Hematopoietic multipotent progenitor cell treated with erythropoietin and hydrocortisone succinate and interleukin-3 and kit ligand, for 15 days (in vitro differentiated cells): ENCODE data around the gene ODAD3.
"Not testable (repeated sequence)": the region's sequence is repeated elsewhere in the genome, so short reads cannot be mapped to it uniquely, and the experiment has no call there.

Experiments used
- DNase-seq: peaks from one replicate; pipeline ENCODE4 v3.0.0-alpha.2; 2015; ENCODE audit warnings: low spot score

The ODAD3 gene

DNA sequence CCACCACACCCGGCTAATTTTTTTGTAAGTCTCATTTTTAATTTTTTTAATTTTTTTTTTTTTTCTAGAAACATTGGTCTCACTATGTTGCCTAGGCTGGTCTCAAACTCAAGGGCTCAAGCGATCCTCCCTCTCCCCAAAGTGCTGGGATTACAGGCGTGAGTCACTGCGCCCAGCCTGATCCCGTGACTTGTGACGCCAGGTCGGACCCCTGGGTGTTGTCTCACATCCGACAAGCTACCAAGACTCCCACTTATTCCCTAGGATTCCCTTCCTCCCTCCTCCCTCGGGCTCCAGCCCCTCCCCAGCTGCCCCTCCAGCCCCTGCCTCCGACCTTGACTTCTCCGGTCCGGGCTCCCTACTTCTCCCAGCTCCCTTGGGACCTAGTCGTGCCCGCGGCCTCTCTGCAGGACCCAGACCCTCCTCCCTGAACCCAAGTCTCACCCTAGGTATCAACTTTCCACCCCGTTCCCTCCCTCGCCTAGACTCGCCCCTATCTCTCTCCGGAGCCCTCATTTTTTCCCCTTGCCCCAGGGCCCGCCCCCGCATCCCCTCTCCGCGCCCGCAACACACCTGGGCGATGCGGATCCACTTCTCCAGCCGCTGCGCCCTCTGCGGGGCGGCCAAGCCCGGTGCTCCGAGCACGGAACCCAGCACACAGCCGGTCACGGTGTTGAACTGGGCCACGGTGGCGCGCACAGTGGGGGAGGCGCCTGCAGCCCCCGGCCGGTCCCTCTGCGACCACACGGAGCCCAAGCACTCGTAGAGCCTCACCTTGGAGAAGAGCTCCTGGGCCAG lies 28.9 kb downstream of the ODAD3 start:
- peak; percentile 41 for DNase-seq

DNA sequence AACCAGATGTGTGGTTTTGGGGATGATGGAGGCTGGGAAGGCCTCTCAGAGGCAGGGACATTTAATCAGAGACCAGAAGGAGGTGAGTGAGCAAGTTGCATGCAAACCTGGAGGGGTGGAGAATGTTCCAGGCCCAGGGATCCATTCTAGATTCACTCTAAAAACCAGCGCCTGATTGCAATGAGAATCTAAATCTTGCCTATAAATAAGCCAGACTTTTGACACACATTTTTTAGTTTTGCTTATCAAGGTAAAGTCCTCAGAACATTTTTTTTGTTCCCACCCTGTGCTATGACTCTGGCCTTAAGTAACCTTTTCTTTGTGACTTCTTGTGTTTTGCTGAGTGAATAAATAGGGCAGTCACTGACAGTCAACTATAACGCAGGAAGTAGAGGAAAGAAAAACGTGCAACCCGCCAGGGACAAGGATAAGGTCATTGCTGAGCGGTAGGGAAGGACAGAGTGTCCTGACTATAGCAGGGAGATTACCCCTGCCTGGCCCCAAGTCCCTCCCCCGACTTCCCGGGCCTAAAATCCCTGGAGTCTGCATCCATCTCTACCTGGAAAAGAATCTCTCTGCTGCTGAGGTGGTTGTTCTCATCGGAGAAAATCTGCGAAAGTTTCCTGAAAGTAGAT lies 30.2 kb downstream of the ODAD3 start:
- no peak for DNase-seq

DNA sequence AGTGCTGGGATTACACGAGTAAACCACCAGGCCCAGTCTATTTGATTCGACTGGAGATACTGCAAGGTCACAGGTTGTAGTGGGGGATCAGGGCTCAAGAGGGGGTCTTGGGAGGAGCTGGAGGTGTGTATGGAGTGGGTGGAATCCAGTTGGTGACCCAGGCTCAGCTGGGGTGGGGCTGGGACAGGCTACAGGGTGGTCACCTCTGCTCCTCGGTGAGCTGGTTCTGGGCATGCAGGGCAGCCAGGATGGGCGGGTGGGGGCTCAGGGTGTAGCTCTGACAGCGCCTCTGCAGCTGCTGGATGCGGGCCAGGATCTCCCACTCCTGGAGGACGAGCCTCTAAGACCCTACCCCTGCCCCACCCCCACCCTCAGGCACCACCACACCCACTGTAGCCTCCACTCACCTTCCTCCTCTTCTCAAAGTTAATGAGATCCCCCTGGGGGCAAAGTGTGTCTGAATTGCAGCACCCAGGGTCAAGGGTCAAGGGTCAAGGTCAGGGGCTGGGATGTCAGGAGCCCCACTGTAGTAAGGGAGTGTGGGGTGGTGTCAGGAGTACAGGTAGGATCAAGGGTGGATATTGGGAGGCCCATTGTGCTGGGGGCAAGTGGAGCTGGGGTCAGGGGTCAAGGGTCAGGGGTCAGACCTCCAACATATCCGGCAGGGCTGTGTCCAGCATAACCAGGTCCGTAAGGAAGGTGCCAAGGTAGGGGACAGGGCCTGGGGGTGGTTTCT lies 32.9 kb downstream of the ODAD3 start:
- DNase-seq = no peak

DNA sequence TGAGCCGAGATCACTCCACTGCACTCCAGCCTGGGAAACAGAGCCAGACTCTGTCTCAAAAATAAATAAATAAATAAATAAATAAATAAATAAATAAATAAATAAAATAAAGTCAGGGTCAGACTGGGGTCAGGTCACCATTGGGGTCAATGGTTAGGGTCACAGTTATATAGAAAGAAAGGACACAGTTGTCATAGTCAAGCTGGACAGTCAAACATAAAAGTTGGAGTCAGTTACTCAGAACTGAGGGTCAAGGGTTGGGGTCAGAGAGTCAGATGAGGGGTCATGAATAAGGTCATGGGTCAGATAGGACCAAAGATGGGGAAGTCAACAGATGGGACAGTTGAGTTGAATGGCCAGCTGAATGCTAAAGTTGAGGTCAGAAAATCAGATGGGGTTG lies 34.1 kb downstream of the ODAD3 start:
- no peak for DNase-seq

DNA sequence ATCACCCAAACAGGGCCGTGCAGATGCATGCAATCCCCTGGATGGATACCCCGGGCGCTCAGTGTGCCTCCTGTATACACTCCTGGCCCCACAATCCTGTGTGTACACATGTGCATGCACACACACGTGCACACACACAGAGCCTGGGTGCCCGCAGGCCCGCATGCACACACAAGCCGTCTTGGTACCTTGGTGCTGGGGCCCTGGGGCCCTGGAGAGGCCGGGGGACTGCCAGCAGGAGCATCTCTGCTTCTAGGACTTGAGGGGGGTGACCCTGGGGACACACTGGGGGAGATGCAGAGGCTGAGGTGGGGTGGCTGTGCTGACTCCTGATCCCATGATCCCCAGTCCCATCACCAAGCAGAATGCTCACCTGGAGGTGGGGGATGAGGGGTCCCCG lies 35.3 kb downstream of the ODAD3 start:
- no peak for DNase-seq

DNA sequence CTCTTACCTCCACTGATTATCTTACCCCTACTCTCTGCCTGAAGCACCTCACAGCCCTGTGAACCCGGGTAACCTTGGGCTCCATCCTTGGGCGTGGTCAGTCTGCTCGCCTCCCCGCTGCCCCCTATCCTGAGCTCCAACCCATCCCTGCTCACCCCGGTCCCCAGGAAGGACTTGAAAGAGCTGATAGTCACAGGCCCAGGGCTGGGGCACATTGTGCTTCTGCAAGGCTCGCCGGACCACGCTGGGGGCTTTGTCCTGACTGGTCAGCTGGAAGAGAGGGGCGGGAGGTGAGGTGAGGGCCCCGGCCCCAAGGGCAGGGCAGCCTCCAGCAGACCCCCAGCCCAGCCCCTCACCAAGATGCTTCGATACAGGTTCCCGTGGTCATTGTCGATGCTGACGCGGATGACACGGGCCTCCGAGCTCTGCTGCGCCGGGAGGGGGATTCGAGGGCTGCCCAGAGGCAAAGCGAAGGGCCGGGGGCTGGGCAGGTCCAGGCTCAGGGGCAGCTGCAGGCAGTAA lies 37.8 kb downstream of the ODAD3 start:
- no peak for DNase-seq

DNA sequence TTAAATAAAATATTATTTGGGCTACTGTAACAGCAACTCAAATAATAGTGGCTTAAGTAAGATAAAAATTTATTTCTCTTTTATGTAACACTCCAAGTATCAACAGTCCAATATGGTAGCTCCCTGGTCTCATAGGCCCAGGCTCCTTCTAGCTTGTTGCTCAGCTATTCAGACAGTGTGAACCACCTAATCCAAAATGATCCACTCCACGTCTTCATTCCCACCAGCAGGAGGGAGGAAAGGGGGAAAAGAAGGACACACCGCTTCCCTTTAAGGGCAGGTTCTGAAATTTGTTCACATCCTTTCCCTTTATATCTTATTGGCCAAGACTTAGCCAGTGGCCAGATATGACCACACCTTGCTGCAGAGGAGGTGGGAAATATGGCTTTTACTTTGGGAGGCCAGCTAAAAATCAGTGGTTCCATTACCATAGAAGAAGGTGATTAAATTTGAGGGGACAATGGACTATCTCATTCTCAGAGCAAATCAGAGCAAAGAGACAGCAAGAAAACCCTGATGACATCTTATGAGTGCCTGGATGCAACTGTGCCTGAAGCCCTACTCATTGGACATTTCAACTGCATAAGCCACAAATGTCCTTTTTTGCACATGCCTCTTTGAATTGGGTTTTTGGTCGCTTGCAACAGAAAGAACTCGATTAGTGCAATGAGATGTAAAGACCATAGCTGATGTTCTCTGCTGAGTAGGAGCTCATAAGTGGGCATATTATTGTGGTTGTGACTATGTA lies 43.8 kb downstream of the ODAD3 start:
- no peak for DNase-seq

DNA sequence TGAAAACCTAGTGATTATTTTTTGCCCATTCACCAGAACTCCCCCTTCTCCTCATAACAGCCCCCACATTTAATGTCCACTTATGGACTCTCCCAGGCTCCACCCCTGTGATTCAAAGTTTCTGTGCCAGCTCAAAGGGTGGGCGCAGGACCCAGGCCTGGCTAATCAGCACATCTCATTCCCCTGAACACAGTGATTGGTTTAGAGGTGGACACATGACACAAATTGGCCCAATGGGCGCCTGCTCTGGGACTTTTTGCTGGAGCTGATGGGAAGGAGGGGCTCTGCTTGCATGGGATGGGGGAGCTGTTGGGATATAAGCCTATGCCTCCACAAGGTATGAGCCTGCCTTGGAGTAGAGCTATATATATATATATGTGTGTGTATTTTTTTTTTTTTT lies 44.6 kb downstream of the ODAD3 start:
- no peak for DNase-seq

DNA sequence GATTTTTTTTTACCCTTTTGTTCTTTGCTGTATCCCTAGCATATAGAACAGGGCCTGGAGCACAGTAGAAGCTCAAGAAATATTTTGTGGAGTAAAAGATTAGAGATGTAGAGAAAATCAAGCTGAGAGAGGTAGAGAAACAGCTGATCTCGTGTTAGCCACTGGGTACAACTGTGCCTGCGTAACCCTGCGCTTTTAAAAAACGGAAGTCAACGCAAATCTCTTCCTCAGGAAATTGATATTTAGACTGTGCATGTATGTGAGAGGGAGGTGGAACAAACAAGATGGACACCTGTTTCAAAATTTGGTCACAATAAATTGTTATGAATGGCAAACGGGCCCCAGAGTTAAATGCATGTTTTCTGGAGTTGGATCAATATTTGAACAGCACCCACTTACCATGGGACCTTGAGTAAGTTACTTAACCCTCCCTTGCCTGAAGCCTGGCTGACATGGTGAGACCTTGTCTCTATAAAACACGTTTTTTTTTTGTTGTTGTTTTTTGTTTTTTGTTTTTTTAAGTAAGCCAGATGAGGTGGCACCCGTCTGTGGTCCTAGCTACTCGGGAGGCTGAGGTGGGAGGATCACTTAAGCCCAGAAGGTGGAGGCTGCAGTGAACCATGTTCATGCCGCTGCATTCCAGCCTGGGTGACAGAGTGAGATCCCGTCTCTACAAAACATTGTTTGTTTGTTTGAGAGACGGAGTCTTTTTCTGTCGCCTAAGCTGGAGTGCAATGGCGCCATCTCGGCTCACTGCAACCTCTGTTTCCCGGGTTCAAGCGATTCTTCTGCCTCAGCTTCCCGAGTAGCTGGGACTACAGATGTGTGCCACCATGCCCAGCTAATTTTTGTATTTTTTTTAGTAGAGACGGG lies 47.5 kb downstream of the ODAD3 start:
- DNase-seq = no peak

DNA sequence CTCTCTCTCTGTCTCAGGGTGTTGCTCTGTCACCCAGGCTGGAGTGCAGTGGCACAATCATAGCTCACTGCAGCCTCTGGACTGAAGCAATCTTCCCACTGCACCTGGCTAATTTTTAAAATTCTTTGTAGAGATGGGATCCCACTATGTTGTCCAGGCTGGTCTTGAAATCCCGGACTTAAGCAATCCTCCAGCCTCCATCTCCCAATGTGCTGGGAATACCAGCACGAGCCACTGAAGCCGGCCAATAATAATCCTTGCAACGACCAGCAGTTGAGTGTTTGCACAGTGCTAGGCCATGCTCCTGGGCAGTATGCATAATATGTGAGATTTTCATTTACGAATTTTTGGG lies 50.2 kb downstream of the ODAD3 start:
- no peak for DNase-seq

DNA sequence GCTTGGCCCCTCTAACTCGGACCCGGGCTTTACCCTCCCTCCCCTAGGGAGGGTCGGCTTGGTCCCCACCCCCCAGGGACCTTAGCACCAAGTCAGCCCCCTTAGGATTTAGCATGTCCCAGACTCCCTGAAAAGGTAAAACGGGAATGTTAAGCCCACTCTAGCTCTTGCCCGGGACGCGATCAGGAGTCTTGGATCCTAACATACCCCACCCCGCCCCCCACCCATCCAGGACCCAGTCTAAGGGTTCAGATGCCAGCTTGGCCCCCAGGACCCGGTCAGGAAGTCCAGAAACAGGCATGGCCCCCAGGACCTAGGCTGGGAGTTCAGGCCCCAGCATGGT lies 51.2 kb downstream of the ODAD3 start:
- no peak for DNase-seq

DNA sequence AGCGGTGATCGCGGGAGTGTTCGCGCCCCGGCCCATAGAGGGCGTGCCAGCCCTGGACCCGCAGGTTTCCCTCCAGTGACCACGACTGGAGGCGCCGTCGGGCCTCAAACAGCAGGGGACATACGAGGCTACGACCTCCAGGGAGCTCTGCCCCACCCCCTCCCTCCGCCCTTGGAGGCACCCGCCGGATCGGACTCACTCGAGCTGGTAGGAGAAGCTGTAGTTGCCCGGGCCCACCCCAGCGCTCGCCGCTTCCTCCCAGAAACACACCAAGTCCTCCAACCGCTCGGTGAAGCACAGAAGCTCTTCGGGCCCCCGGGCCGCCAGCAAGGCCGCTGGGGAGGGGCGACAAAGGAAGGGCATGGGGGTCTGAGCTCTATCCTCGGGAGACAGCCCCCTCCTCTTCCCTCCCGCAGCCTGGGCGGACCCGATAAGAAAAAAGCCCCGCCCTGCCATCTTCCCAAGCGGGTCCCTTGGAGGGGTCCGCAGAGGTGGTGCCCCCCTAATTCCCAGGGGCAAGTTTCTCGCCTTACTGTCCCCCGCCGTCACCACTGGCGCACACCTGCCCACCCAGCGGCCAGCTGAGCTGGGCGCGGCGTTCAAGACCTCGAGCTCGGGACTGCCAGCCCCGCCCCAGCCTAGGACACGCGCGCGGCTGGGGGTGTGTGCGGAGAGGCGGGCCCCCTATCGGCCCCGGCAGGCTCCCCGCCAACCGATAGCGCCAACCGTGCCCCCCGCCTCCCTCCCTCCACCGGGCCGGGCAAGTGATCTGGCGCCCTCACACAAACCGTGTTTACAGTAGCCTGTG lies 51.8 kb downstream of the ODAD3 start:
- DNase-seq = peak; percentile 90

DNA sequence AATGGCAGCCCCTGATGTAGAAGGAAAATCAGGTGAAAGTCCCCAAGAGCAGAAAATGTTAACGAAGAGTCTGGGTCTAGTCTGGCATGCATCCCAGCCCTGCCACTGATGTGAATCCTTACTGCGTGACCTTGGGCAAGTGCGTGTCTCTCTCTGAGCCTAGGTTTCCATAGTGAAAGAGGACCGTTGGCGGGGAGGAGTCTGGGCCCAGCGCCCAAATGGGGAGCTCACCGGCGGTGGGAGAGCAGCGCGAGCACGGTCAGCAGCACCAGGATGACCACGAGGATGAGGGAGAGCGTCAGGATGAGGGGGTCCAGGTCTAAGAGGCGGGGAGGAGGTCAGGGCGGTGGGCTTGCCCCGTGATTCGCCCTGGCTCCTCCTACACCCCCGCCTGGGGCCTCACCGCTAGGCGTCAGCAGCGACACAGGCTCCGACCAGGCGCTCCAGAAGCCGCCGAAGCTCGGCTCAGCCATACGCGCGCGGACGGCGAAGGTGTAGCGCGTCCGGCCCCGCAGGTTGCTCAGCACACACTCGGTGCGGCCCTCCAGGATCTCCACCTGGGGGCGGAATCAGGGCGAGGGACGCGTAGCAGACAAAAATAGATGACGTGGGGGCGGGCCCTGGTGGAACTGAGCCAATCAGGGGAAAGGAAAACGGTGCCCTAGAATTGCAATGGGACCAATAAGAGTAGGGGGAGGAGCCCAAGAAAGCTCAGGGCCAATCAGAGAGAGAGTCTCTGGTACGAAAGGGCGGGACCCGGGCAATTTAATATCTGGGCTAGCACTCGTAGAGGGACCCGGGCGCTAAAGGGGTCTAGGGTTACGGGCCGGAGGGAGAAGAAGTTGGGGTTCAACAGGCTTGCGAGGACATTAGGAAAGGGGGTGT lies 54.0 kb downstream of the ODAD3 start:
- DNase-seq = peak; percentile 95

DNA sequence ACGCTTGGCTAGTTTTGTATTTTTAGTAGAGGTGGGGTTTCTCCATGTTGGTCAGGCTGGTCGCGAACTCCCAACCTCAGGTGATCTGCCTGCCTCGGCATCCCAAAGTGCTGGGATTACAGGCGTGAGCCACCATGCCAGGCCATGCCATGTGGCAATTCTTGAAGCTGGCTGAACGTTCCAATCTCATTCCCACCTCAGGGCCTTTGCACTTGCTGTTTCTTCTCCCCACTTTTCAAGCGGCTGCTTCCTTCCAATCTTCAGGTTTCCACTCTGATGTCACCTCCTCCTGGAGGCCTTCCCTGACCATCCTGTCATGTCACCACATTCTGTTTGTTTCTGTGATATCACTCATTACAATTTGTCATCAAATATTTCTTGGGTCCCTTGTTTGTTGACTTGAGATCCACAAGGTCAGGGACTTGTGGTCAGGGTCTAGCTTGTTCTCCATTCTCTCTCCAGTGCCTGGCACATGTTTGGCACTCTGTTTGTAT lies 55.0 kb downstream of the ODAD3 start:
- DNase-seq = no peak

DNA sequence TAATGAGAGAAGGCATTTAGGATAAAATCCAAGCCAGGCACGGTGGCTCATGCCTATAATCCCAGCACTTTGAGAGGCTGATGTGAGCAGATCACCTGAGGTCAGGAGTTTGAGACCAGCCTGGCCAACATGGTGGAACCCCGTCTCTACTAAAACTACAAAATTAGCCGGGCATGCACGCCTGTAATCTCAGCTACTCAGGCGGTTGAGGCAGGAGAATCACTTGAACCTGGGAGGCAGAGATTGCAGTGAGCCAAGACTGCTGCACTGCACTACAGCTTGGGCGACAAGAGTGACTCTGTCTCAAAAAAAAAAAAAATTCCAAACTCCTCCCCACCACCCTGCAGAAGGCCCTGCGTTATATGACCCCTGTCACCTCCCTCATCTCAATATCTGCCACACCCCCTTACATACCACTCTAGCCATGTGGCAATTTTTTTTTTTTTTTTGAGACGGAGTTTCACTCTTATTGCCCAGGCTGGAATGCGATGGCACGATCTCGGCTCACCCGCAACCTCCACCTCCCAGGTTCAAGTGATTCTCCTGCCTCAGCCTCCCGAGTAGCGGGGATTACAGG lies 55.6 kb downstream of the ODAD3 start:
- not testable (repeated sequence) for DNase-seq

DNA sequence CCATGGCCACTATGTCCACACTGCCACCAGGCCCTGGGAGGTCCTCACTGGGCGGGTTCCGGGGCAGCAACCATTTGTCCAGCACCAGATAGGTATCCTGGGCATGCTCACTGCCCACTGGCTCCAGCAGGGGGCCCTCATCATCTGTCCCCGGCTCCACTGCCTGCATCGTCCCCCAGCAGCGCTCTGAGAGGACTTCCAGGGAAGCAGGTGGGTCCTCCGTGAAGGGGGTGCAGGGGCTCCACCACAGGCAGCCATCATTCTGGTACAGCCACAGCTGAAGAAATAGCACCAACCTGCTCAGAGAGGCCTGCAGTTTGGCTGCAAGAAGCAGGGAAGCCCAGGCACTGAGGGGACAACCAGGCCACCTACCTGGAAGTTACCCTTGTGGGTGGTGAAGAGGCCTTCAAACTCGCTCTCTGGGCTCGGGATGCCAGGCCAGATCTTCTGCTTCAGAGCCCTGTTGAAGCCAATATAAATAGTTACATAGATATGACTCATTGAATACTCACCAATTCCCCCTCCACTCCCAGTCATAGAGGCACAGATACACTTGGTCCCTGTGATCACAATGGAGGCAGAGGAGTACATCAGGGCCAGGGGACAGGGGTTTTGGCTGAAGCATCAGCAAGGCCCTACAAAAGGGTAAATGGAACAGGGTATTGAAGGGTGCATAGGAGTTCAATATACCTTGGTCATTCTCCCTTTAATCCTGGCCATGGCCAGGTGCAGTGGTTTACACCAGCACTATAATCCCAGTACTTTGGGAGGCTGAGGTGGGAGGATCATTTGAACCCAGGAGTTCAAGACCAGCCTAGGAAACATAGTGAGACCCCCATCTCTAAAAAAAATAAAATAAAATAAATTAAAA lies 56.4 kb downstream of the ODAD3 start:
- DNase-seq = peak; percentile 50

DNA sequence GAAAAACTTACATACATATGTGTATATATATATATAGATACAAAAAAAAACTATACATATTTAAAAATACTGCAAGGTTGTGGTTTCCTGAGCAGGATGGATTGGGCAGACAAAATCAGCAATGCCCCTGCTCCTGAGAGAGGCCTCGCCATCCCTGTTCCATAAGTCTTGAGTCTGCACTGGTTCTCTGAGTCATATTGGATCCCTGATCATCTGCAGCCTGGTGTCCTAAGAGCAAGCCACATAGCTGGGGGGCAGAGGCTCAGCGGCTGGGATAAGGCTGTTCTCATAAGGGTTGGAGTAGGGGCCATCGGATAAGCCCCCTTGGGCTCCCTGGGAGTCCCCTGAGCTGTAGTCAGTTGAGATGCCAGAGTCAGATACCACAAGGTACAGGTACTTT lies 57.2 kb downstream of the ODAD3 start:
- DNase-seq = no peak

DNA sequence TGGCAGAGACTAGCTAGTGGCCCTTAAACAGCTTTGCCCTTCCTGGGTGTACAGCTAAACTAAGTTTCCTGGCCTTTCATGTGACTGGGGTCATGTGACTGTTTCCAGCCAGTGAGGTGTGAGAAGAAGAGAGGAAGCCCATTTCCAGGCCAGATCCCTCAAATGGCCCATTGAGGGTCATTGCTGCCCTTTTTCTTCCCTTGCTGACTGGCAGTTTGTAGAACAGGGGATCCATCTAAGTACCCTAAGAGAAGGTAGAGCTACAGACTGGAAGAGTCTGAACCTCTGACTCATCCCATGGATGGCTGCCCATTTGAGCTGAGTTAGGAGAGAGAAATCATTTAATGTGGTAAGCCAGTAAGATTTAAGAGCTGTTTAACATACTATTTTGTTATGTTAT lies 57.7 kb downstream of the ODAD3 start:
- DNase-seq = peak; percentile 49
